Cerebellar nuclear complex (tissue), 1 donor: Measurements from ENCODE around the gene PLAAT3.
"Not testable (repeated sequence)": the region's sequence is repeated elsewhere in the genome, so short reads cannot be mapped to it uniquely, and the experiment has no call there.

Source experiments
- DNase-seq, 2 experiments: peaks; one replicate each; lab custom pipeline; 2025; lab: John Stamatoyannopoulos, UW

The PLAAT3 gene

DNA sequence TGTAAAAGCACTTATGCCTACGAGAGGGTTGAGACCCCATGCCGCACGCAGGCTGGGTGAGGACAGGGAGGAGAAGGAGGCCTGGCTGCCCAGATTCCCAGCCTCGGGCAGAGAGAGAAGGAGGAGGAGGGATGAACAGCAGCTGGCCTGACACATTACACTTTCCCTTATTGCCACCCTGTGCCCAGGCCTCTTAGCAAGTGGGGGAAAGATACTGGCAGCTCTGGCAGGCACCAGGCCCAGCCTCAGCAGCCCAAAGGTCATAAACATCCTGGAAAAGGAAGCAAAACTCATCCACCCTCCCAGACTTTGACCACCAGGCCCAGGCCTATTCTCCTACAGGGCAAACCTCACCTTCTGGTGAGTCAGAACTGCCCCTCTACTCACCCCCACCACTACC lies 4.7 kb downstream of the PLAAT3 start:
- DNase-seq, result no peak

DNA sequence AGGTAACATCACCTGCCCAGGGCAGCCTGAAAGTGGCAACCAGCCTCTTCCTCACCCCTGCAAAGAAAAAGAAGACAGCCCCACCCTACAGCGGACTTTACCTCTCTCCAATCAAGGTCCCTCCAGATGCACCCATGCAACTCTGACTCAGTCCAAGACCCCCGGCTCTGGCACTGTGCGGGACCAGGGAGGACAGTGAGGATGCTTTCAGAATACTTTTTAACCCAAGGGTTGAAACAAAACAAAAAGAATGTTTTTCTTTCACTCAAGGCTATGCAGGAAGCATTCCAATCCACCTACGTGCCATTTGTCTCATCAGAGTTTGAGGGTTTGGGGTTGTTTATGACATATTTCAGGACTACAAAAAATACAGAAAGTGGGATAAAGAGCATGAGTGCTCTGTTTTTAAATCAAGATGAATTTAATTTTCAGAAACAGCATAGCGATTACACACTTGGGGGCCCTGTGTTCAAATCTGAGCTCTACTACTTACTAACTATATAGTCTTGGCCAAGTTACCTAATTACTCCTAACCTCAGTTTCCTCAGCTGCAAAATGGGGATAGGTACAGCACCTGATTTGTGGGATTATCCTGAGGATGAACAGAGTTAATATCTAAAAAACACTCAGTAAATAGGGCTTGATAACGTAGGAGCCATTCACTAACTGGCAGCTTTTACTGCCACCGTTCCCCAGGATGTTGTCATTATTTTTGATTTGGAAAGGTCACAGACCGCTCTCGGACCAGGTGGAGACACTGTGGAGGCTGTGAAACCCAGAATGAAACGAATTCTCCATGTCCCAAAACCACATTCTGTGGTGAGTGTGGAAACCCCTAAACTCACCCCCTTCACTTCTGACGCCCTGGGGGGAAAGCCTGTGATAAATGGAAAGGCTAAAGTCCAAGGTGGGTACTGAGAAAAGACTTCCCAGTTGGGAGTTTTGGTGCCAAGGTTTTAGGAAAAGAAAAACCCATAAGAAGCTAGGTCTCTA lies 5.6 kb downstream of the PLAAT3 start:
- no peak for DNase-seq

DNA sequence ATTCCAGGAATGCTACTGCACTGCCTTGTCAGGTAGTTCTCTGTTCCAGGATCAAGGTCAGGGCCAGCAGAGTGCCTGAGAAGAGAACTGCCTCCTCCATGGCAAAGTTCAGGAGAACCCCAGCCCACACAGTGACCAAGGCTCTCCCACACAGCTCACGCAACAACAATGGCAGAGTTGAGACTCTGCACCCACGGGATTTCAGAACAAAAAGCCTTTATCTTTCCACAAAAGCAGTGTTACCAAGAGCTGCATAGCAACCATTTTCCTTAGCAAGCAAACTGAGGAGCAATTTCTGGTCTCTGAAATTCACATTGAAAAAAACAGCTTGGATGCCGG lies 11.1 kb downstream of the PLAAT3 start:
- no peak for DNase-seq

DNA sequence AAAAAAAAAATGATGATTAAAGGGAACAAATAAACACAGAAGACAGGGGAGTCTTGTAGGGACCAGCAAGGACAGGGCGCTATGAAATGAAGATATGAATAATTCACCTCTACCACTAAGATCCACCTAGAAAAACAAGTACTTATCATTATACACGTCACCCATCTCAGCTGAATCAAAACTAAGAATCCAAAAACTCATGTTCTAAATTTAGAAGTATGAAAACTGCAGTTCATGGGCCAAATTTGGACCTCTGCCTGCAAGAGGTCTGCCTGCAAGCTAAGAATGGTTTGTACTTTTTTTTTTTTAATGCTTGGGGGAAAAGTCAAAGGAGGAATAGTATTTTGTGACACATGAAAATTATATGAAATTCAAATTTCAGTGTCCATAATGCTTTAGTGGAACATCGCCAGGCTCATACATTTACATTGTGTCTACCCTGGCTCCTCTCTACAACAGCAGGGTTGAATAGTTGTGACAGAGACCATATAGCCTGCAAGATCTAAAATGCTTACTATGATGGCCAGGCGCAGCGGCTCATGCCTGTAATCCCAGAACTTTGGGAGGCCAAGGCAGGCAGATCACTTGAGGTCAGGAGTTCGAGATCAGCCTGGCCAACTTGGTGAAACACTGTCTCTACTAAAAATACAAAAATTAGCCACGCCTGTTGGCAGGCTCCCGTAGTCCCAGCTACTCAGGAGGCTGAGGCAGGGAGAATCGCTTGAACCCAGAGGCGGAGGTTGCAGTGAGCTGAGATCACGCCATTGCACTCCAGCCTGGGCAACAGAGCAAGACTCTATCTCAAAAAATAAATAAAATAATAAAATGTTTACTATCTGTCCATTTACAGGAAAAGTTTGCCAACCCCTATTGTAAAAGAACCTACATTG lies 11.7 kb downstream of the PLAAT3 start:
- DNase-seq, result not testable (repeated sequence)

DNA sequence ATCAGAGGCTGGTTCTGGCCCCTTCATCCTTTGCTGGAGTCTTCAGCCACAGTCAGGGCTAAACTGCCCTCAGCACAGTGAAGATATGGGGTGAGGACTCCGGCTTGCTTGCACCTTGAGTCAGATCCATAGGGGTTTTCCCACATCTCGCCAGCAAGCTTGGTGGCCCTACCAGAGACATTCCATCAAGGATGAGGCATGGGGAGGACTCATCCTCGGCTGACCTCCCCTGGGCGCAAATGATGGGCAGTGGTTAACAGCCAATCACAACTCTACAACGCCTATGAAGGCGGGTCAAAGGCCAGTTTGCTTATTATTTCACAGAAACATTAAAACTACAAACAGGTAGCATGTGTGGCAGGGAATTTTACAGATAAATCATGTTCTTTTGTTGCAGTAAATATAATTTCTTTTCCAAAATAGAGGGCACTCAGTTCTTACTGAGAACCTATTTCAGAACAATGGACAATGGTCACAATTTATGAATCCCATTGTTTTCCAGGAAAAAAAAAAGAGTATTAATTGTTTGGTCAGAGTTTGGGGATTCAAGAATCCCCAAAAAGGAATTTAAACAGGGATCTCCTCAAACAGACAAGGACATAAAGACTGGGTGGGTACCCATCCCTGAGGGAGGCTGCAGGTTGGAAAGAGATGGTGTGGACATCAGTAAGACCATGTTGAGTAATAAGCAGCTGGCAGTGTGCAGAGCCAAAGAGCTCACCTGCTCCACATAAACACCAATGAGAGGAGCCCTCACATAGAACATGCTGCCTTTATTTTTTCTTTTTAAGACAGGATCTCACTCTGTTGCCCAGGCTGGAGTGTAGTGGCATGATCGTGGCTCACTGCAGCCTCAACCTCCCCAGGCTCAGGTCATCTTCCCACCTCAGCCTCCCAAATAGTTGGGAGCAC lies 14.8 kb downstream of the PLAAT3 start:
- no peak for DNase-seq

DNA sequence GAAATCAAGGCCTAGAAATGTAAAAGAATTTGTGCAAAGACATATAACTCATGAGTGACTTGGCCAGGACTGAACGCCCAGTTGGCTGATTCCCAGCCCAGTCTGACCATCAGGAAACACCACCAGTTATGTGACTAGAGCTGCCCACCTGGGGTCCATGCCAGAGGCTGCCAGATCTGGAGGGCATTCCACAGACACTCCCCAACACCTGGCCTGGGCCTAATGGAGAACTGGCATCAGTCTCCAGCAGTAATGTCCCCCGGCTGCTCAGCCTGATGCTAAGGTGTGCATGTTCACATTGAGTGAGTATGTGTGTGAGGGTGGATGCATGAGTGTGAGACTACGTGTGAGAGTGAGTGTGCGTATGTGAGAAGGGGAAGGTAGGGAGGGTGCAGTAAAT lies 15.7 kb downstream of the PLAAT3 start:
- DNase-seq, result no peak

DNA sequence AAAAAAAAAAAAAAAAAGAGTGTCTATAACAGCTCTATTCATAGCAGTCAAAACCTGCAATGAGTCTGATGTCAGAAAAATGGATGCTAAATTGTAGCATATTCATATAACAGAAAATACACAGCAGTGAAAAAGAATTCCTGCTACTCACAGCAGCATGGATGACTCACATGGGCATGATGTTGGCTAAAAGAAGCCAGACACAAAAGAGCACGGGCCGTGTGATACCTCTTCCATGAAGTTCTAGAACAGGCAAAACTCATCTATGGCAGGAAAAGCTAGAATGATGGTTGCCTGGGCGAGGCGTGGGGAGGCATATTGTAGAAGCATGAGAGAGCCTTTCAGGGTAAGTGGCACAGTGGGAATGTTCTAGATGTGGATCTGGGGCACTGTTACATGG lies 18.9 kb downstream of the PLAAT3 start:
- no peak for DNase-seq

DNA sequence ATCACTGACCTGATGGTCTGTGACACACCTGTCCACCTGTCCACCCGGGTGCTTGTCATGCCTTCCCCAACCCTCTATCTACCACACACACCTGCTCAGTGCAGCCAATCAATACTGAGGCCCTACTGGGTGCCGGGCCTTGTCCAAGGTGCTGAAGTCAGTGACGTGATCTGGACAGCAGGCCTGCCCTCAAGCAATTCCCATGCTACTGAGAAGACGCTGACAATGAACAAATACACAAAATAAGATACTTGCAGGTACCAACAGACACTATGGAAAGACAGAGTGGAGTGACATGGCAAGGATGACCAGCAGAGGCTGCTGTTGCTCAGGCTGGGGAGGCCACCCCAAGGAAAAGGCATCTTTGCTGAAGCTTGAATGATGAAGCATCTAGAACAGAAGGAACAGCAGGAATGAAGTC lies 21.2 kb downstream of the PLAAT3 start:
- no peak for DNase-seq

DNA sequence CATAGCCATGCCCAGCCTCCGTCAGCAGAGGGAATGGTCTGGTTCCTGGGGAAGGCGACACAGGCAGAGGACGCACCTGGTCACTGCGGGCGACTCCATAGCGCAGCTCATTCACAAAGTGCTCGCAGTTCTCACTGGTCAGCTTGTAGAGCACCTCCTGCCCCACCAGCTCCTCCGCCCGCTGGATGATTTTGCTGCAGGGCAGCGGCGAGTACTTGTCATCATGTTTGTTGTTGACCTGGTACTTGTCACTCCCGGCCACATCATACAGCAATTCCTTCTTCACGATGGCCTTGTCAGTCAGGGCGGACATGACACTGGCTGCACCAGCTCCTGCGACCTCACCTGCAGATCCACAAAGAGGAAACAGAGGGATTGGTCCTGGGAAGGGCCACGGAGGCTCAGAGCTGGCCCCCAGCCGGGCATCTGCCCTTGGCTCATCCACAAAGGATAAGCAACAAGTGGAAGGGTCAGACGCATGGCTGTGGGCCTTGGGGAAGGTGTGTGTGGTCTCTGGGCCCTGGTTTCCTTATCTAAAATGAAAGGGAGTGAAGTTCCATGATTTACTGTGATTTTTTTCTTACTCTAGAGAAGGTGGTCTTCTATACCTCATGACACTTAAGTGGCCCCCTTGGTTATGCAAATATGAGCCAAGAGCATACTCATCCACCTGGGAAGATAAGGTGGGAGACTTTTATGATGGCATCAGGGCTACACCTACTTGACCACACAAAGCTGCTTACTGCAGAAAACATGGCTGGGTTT lies 24.0 kb downstream of the PLAAT3 start:
- no peak for DNase-seq

DNA sequence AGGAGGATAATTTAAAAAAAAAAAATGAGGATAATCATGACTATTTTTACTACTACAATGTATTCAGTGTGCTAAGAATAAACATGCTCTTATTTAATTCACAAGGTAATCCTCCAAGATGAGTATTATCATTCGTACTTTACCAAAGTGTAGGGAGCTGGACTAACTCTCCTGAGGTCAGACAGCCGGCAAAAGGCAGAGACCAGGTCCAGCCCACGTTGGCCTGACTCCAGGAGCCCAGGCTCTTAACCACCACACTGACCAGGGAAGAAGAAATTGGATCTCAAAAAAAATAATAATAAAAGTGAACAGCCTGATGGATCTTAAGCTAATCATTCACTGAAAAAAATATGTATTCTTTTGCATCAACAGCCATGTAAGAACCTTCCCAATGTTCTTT lies 25.2 kb downstream of the PLAAT3 start:
- DNase-seq, result no peak

DNA sequence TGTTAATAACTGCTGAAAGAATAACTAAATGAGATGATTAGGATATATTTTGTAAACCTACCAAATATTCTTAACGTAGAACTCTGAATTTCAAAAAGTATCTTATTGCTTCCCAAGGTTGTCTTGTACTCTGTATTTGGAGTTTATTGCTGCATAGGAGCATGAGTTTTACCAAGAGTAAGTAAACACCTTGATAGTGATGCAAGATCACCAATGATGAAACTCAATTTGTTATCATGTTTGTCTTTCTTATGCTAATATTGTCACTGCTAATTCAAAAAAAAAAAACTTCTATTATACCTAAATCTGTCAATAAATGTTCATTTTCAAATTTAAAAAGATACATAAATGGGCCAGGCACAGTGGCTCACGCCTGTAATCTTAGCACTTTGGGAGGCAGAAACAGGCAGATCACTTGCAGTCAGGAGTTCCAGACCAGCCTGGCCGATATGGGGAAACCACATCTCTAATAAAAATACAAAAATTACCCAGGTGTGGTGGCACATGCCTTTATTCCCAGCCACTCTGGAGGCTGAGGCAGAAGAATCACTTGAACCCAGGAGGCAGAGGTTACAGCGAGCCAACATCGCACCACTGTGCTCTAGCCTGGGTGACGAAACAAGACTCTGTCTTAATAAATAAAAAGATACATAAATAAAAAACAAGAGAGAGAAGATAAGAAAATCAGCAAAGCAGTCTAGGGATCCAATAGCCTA lies 27.6 kb downstream of the PLAAT3 start:
- no peak for DNase-seq

DNA sequence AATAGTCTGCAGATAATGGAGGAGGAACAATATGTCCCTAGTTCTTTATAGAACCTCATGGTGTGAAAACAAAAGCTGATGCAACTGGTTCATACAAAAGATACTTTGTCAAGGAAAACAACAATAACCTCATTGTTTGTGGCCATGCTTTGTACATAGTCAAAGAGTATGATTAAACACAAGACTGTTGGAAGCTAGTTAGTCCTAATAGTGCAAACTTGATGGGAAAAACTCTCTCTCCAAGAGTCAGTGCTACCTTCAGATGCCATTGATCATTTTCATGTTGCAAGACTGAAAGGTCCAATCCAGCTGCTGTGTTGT lies 30.9 kb downstream of the PLAAT3 start:
- no peak for DNase-seq

DNA sequence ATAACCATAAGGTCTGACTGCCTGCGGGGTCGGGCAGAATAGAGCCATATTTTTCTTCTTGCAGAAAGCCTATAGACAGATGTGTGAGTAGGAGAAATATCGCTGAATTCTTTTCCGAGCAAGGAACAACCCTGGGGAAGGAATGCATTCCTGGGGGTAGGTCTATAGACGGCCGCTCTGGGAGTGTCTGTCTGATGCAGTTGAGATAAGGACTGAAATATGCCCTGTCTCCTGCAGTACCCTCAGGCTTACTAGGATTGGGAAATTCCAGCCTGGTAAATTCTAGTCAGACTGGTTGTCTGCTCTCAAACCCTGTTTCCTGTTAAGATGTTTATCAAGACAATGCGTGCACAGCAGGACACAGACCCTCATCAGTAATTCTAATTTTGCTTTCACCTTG lies 33.0 kb downstream of the PLAAT3 start:
- DNase-seq, result not testable (repeated sequence)

DNA sequence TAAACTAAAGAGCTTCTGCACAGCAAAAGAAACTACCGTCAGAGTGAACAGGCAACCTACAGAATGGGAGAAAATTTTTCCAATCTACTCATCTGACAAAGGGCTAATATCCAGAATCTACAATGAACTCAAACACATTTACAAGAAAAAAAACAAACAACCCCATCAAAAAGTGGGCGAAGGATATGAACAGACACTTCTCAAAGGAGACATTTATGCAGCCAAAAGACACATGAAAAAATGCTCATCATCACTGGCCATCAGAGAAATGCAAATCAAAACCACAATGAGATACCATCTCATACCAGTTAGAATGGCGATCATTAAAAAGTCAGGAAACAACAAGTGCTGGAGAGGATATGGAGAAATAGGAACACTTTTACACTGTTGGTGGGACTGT lies 35.4 kb downstream of the PLAAT3 start:
- DNase-seq, result not testable (repeated sequence)

DNA sequence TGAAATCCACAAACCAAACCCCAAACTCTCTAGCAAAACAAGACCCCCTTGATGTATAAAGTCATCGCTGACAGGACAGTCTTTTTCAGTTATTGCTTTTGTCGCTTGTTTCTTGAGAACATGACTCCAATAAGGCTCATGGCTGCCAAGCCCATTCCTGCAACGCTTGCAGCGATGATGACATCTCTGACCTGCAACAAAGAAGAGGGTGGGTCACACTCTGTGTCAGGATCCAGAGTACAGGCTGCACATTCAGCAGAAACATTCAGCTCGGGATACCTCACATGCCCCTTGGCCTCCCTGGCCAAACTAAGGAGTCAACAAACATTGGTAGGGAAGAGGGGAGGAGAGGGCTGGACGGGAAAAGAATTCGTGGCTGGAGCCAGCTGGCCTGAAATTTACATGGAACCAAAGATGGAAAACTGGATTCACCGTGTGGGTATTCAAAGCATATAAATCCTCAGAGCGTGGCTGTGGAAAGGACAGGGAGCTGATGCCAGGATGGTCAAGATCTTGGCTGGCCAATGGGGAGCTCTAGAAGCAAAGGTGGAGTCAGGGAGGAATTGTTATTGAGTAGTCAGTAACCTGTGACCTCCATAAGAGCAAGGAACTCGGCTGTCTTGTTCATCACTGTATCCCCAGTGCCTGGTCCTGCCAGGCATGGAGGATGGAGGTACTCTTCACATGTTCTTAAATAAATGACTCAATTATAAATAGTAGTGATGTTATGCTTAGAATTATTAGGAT lies 39.2 kb downstream of the PLAAT3 start:
- no peak for DNase-seq

DNA sequence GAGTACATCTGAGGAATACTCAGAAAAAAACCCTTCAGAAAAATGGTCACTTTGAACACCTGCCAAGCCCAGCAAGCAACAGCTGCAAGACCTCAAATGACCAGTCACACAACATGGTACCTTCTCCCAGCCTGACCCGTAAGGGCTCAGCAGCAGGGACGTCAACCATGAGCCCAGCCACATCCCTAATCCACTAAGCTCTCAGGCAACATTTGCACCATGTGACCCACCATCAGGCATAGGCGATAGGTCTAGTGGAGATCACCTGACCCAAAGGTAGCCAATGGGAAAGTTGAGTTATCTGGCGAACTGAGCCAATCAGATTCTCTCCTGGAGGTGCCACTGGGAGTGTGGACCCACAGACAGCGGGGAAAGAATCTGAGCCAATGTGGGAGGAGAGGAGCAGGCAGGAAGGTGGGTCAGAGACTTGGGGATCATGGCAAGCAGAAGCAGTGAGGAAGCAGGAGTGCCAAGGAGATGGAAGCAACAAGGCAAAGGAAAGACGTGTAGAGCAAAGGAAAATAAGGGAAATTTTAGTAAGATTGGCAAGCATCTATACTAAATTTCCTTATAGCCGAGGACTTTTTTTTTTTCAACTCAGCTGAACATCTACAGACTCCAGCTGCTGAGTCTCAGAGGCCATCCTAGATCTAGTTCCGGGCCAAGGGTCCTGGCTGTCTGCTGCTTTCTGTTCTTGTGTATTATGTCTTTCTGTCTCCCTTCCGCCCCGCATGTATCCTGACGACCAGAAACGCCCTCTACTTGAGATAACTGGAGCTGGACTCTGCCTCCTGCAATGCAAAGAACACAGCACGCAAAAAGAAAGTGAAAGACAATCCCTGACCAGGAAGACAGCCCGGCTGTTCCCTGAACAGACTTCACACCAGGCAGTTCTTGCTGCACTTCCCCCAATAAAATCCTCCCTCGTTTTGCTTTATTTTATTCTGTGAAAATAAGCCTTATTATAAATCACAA lies 40.1 kb downstream of the PLAAT3 start:
- DNase-seq, result no peak

DNA sequence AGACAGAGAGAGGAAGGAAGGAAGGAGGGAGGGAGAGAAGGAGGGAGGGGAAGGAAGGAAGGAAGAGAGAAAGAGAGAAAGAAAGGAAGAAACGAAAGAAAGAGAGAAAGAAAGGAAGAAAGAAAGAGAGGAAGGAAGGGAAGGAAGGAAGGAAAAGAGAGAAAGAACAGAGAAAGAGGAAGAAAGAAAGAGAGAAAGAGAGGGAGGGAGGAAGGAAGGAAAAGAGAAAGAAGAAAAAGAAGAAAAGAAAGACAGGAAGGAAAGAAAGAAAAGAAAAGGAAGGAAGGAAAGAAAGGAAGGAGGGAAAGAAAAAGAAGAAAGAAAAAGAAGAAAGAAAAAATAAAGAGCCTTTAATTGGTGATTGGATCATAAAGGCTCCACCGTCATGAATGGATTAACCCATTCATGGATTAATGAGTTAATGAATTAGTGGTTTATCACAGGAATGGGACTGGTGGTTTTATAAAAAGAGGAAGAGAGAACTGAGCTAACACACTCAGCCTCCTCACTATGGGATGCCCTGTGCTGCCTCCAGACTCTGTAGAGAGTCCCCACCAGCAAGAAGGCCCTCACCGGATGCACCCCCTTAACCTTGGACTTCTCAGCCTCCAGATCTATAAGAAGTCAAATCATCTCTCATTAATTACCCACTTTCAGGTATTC lies 42.1 kb downstream of the PLAAT3 start:
- DNase-seq, result no peak

DNA sequence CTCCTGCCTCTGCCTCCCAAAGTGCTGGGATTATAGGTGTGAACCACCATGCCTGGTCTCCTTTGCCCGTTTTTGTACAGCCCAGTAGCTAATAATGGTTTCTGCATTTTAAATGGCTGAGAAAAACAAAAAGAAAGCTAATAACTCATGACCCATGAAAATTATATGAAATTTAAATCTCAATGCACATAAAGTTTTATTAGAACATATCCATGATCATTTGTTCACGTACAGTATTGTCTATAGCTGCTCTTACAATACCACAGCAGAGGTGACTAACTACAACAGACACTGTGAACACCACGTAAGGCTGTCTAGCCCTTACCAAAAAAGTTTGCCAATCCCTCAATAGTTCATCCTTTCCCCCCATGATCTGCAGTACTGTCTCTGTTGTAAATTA lies 44.7 kb downstream of the PLAAT3 start:
- no peak for DNase-seq
